ENCODE measurements around the gene ASB6.

- TF ChIP-seq CTCF (IDR thresholded peaks at IDR 0.05; ENCODE audit: borderline replicate concordance, extremely low read depth, low read length, poor library complexity, severe bottlenecking) (no peak), EZH2 (IDR thresholded peaks at IDR 0.05; ENCODE audit: borderline replicate concordance, low read depth, low read length, severe bottlenecking) (no peak)
Measured at GRCh38 chr9:129604056-129604765, 37.7 kb downstream of the ASB6 start.

Data from DND-41 (cell line).